HG03280 (cell line): ENCODE results near the gene KCNJ6.
"Not testable (repeated sequence)": the region's sequence is repeated elsewhere in the genome, so short reads cannot be mapped to it uniquely, and the experiment has no call there.

Experiments used
- ATAC-seq: cut with Tn5 transposase; IDR thresholded peaks from one replicate; pipeline ENCODE4 v1.9.1; 2021; ENCODE audit warnings: mild to moderate bottlenecking, moderate library complexity; ENCODE audit not compliant: unreplicated experiment

The KCNJ6 gene

GRCh38 chr21:37658121-37658816 is 258.0 kb downstream of the KCNJ6 start:
- ATAC-seq = no peak

GRCh38 chr21:37656899-37657298 is 259.4 kb downstream of the KCNJ6 start:
- no peak for ATAC-seq

GRCh38 chr21:37655611-37656300 is 260.5 kb downstream of the KCNJ6 start:
- no peak for ATAC-seq

GRCh38 chr21:37654596-37654995 is 261.7 kb downstream of the KCNJ6 start:
- ATAC-seq = no peak

- no peak for ATAC-seq
Observed at GRCh38 chr21:37653201-37653600, 263.1 kb downstream of the KCNJ6 start.

- no peak for ATAC-seq
Observed at GRCh38 chr21:37647781-37648180, 268.5 kb downstream of the KCNJ6 start.

GRCh38 chr21:37646761-37647160 is 269.5 kb downstream of the KCNJ6 start:
- ATAC-seq = not testable (repeated sequence)

- ATAC-seq = no peak
Observed at GRCh38 chr21:37645848-37646247, 270.4 kb downstream of the KCNJ6 start.

GRCh38 chr21:37644636-37645035 is 271.6 kb downstream of the KCNJ6 start:
- ATAC-seq = no peak

GRCh38 chr21:37643862-37644261 is 272.4 kb downstream of the KCNJ6 start:
- ATAC-seq = not testable (repeated sequence)

GRCh38 chr21:37642493-37642892 is 273.8 kb downstream of the KCNJ6 start:
- ATAC-seq = no peak

- ATAC-seq = no peak
Observed at GRCh38 chr21:37639756-37640155, 276.5 kb downstream of the KCNJ6 start.

GRCh38 chr21:37636152-37636860 is 280.0 kb downstream of the KCNJ6 start:
- no peak for ATAC-seq

- ATAC-seq = no peak
Observed at GRCh38 chr21:37631319-37632117, 284.7 kb downstream of the KCNJ6 start.

GRCh38 chr21:37630872-37631271 is 285.4 kb downstream of the KCNJ6 start:
- no peak for ATAC-seq

GRCh38 chr21:37628362-37628761 is 287.9 kb downstream of the KCNJ6 start:
- no peak for ATAC-seq

- no peak for ATAC-seq
Observed at GRCh38 chr21:37627561-37627960, 288.7 kb downstream of the KCNJ6 start.

GRCh38 chr21:37627074-37627473 is 289.2 kb downstream of the KCNJ6 start:
- no peak for ATAC-seq

GRCh38 chr21:37626320-37626719 is 289.9 kb downstream of the KCNJ6 start:
- ATAC-seq = no peak

GRCh38 chr21:37623689-37624088 is 292.6 kb downstream of the KCNJ6 start:
- ATAC-seq = no peak

GRCh38 chr21:37623183-37623582 is 293.1 kb downstream of the KCNJ6 start:
- ATAC-seq = no peak
